HG02798 (cell line): Measurements from ENCODE around the gene TGFBR1.
"Not testable (repeated sequence)": the region's sequence is repeated elsewhere in the genome, so short reads cannot be mapped to it uniquely, and the experiment has no call there.

ENCODE experiments used
- ATAC-seq: cut with Tn5 transposase; IDR thresholded peaks from one replicate; pipeline ENCODE4 v1.9.1; 2021; ENCODE audit warnings: mild to moderate bottlenecking; ENCODE audit not compliant: unreplicated experiment, poor library complexity

TGFBR1 gene

GRCh38 chr9:99075246-99075912, 29.5 kb upstream of the TGFBR1 start:
- no peak for ATAC-seq

GRCh38 chr9:99076030-99076429, 28.9 kb upstream of the TGFBR1 start:
- ATAC-seq = no peak

GRCh38 chr9:99076483-99077171, 28.3 kb upstream of the TGFBR1 start:
- ATAC-seq = no peak

- no peak for ATAC-seq
These were observed 26.2 kb upstream of the TGFBR1 start for GRCh38 chr9:99078717-99079116.

GRCh38 chr9:99079542-99079941, 25.4 kb upstream of the TGFBR1 start:
- no peak for ATAC-seq

GRCh38 chr9:99083051-99083450, 21.9 kb upstream of the TGFBR1 start:
- no peak for ATAC-seq

GRCh38 chr9:99085949-99086948, 18.7 kb upstream of the TGFBR1 start:
- no peak for ATAC-seq

GRCh38 chr9:99087462-99087861, 17.5 kb upstream of the TGFBR1 start:
- ATAC-seq = no peak

GRCh38 chr9:99090336-99091130, 14.4 kb upstream of the TGFBR1 start:
- no peak for ATAC-seq

- ATAC-seq = no peak
These were observed 12.0 kb upstream of the TGFBR1 start for GRCh38 chr9:99092643-99093491.

GRCh38 chr9:99093492-99093791, 11.5 kb upstream of the TGFBR1 start:
- ATAC-seq = no peak

- no peak for ATAC-seq
These were observed 9.3 kb upstream of the TGFBR1 start for GRCh38 chr9:99095565-99095964.

- no peak for ATAC-seq
These were observed 8.5 kb upstream of the TGFBR1 start for GRCh38 chr9:99096409-99096808.

GRCh38 chr9:99099806-99100585, 4.9 kb upstream of the TGFBR1 start:
- ATAC-seq = not testable (repeated sequence)

GRCh38 chr9:99101271-99101670, 3.6 kb upstream of the TGFBR1 start:
- ATAC-seq = no peak

GRCh38 chr9:99101812-99102211, 3.1 kb upstream of the TGFBR1 start:
- ATAC-seq = no peak

- no peak for ATAC-seq
These were observed 1.6 kb upstream of the TGFBR1 start for GRCh38 chr9:99103054-99103895.
